Right lobe of liver (tissue), 6 donors: ENCODE measurements around the gene KRTAP2-3. TPM values are rescaled to one million over a fixed set of nuclear protein-coding genes. Genes with fewer than 3 reads are reported as not detected.
"Not testable (repeated sequence)": the region's sequence is repeated elsewhere in the genome, so short reads cannot be mapped to it uniquely, and the experiment has no call there.

Source experiments
- ATAC-seq, 4 donors: fragments of 200-7000 bp; cut with Tn5 transposase; one replicate each; pipeline ENCODE4 v1.9.1; 2020; ENCODE audit warnings: mild to moderate bottlenecking in 4 of 4, moderate library complexity in 4 of 4
- DNase-seq, 3 donors: peaks; one replicate each; pipeline ENCODE4 v3.0.0-alpha.2; 2020
- H3K27ac ChIP-seq, 3 donors: fragments of 200-600 bp; one replicate each; pipeline ENCODE4 v1.8.0; 2022
- H3K27me3 ChIP-seq, 2 donors: fragments of 200-600 bp; one replicate each; pipeline ENCODE4 v1.8.0; 2022
- H3K36me3 ChIP-seq, 4 donors: fragments of 200-600 bp; sonication (generic) in 1 of 4; one replicate each; pipeline versions ENCODE4 v1.5.1 to v1.8.0; 2017 to 2022; ENCODE audit warnings: control low read depth in 1 of 4
- H3K4me1 ChIP-seq, 4 donors: fragments of 200-600 bp; sonication (generic) in 1 of 4; one replicate each; pipeline versions ENCODE4 v1.5.1 to v1.8.0; 2017 to 2022; ENCODE audit warnings: control low read depth in 1 of 4
- H3K4me3 ChIP-seq, 3 donors: fragments of 200-600 bp; one replicate each; pipeline ENCODE4 v1.8.0; 2022
- H3K9me3 ChIP-seq, 4 donors: fragments of 200-600 bp; sonication (generic) in 1 of 4; one replicate each; pipeline versions ENCODE4 v1.5.1 to v1.8.0; 2017 to 2022; ENCODE audit warnings: control low read depth in 1 of 4
- CTCF ChIP-seq, 4 donors: fragments of 200-600 bp in 3 of 4; fragments of 450-650 bp in 1 of 4; IDR thresholded peaks; one replicate each; pipeline versions ENCODE4 v1.5.1 to v1.8.0; 2016 to 2022; ENCODE audit warnings: antibody characterized with exemption in 4 of 4, mild to moderate bottlenecking in 2 of 4
- POLR2A ChIP-seq: fragments of 450-650 bp; IDR thresholded peaks from one replicate; pipeline ENCODE4 v1.6.1; 2017; ENCODE audit warnings: antibody characterized with exemption, mild to moderate bottlenecking
- WGBS: methylation state at CpG from one replicate; pipeline ENCODE4 v1.1.6; 2018; ENCODE audit warnings: low coverage, low lambda C conversion rate; ENCODE audit not compliant: insufficient coverage; ENCODE audit errors: missing lambda C conversion rate; 5-methylcytosine and 5-hydroxymethylcytosine counted together
- intact Hi-C, 2 donors: fragments of 100-400 bp; cut with DNase I; formaldehyde crosslinking; loops; one replicate each; pipeline versions ENCODE4 v1.11.2 to v1.14.1; 2022
- total RNA-seq, 6 experiments: library from RNA; depleted of rRNA in 2 of 6; stranded (reverse); fragments of >200 nt in 2 of 6; fragmentation: NEBNext Ultra II Directional in 3 of 6; extraction: Animal tissue kit (Norgen Biotek cat#: 25700) in 3 of 6; gene quantifications; one replicate each; pipeline versions ENCODE4 v1.1.0 to v1.2.4, GENCODE V29; 2016 to 2023
- donor health status: DM: no; HTN: yes; CAD: no.
- donor health status: DM: no; HTN: no; CAD: no.
- donor health status: DM: no; HTN: no; CAD: no.
- donor health status: DM: no; HTN: yes; CAD: no.
- donor health status: DM: no; HTN: yes; CAD: no.

The KRTAP2-3 gene
- total RNA-seq, 6 experiments from 2014 or later, result not detected

GRCh38 chr17:41037853-41038350 lies 22.0 kb downstream of the KRTAP2-3 start:
- ATAC-seq (no peak), DNase-seq (no peak)
- intact Hi-C loops, result no loop called here
- no peak overlapping the region for H3K4me3 ChIP-seq
- no peaks in the 10 kb centered on the region for H3K9me3 ChIP-seq
- no peak overlapping the region for H3K27ac ChIP-seq
- WGBS, result 66% methylated on average over 2 of the region's 2 CpGs
- TF ChIP-seq CTCF (IDR thresholded peaks at IDR 0.05) (no peak), POLR2A (no peak)
- no peaks in the 10 kb centered on the region for H3K27me3 ChIP-seq
- no peaks in the 10 kb centered on the region for H3K36me3 ChIP-seq
- H3K4me1 ChIP-seq, result no peaks in the 10 kb centered on the region

- H3K9me3 ChIP-seq, H3K4me1 ChIP-seq, H3K27ac ChIP-seq, DNase-seq, H3K36me3 ChIP-seq, H3K4me3 ChIP-seq, intact Hi-C loops, H3K27me3 ChIP-seq: not testable (repeated sequence)
- WGBS, result 80% methylated on average over 1 of the region's 10 CpGs
- ATAC-seq, result peak in 1 of 4 donors; percentile 14
Measured at GRCh38 chr17:41034346-41034935, 25.5 kb downstream of the KRTAP2-3 start, which contains the start of gene KRTAP1-3. KRTAP1-3 (minus strand) TSS chr17:41034874; CDS start chr17:41034821, 53 bp downstream.

GRCh38 chr17:41029633-41030245 lies 30.2 kb downstream of the KRTAP2-3 start, which contains the start of gene KRTAP1-4:
KRTAP1-4 (minus strand) TSS chr17:41030195; CDS start chr17:41030078, 117 bp downstream.
- no peak within 1 kb of the TSS for H3K4me3 ChIP-seq
- H3K27ac ChIP-seq, result no peak within 1 kb of the TSS
- H3K4me1 ChIP-seq, result no peaks in the 10 kb centered on the region
- H3K36me3 ChIP-seq, result no peaks in the 10 kb centered on the region
- WGBS, result 50% methylated on average over 6 of the region's 12 CpGs
- TF ChIP-seq CTCF (IDR thresholded peaks at IDR 0.05) (no peak), POLR2A (no peak)
- H3K9me3 ChIP-seq, result no peaks in the 10 kb centered on the region
- H3K27me3 ChIP-seq, result no peaks in the 10 kb centered on the region
- intact Hi-C loops, result no loop called here
- ATAC-seq, result peak in 1 of 4 donors; percentile 20
- DNase-seq, result no peak

- no peak for DNase-seq
- Histone ChIP-seq H3K9me3 (no peaks in the 10 kb centered on the region), H3K4me3 (no peak within 1 kb of the TSS), H3K4me1 (no peaks in the 10 kb centered on the region), H3K27ac (no peak within 1 kb of the TSS), H3K36me3 (no peaks in the 10 kb centered on the region), H3K27me3 (no peaks in the 10 kb centered on the region)
- intact Hi-C loops, result no loop called here
- 40% methylated on average over 2 of the region's 9 CpGs for WGBS
- TF ChIP-seq CTCF (IDR thresholded peaks at IDR 0.05), result no peak
- ATAC-seq, result peak in 1 of 4 donors; percentile 39
Measured at GRCh38 chr17:41026715-41027471, 33.0 kb downstream of the KRTAP2-3 start, which contains the start of gene KRTAP1-5. KRTAP1-5 (minus strand) TSS chr17:41027208; CDS start chr17:41027155, 53 bp downstream.
